Medulla oblongata (tissue), 1 donor: ENCODE results near the gene RAD21L1.

Experiments used
- DNase-seq: peaks from one replicate; pipeline ENCODE4 v3.0.0-alpha.2; 2015; ENCODE audit errors: extremely low spot score

The RAD21L1 gene

DNA sequence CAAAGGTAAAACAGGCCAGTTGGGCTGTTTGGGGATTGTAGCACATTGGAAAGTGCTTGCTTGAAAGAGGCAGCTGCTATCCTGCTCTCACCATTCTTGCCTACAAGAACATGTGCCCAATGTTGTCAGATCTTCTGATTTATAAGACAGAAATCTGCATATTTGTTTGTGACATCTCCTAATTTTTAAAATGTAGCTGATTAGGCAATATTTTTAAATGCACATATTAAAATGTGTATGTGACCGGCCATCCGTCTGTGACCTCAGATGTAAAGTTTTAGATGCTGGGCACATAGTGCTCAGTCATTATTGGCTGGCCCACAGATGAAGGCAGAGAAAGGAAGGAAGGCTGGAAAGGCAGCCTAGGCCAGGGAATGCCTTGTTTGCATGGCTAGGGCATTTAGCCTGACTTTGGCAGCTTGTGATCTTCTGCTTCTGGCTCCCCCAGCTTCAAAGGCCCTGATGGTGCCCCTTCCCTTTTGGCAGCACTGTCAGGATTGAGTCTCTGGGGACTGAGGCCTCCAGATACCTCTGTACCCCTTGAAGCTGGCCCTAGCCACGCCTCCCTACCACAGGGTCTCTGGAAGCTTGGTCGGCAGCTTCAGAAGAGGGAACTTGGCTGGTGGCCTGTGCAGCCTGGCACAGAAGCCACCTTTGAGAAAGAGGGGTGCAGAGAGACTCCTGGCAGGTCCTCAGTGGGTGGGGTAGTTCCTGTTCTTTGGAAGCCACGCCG is 46.7 kb downstream of the RAD21L1 start:
- peak; percentile 49 for DNase-seq

DNA sequence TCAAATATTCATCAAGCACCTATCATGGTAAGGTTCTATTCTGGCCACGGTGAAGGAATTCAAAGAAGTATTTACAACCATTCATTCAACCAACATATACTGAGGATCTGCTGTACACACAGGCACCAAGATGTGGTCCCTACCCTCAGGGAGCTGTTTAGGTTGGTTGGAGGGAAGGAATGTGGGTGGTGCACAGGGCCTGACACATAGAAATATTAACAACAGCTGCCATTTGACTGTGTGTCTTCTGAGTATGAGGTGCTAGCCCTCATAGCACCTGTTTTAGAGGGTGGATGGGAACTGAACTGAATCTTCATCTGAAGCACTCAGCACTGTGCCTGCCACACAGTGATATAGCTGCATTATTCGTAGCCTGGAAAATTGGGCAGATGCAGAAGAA is 47.5 kb downstream of the RAD21L1 start:
- no peak for DNase-seq

DNA sequence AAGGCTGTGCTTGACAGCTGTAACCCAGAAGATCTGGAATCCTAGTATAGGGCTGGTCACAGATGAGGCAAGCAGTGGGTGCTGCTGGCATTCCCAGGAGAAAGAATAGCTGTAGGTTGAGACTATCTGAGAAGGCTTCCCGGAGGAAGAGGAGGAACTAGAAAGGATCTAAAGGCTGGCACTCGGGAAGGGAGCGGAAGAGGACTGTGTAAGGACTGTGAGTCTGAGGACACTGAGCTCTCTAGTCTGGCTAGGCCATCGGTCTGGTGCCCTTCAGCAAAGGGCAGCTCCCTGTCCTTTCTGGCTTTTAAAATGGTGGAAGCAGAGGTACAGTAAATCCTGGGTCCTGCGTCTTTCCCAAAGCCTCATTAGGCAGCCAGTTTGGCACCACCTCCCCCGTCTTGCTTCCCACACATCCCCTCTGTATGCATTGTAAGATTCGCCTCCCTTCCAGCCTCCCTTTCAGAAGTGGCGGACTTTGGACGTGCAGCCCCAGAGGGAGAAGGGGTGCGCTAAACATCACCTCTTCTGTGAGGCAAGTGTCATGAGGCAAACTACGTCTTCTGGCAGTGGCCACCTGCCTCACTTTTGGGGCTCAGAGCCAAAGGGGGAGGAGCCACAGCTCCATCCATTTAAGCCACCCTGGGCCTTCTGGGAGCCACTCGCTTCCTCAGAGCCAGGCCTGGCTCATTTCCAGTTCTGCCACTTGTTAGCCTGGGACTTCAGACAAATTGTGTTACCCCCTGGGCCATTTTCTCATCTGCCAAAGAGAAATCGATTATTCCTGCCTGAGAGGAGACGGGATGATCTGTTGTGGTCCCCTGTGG is 48.9 kb downstream of the RAD21L1 start:
- peak; percentile 54 for DNase-seq

DNA sequence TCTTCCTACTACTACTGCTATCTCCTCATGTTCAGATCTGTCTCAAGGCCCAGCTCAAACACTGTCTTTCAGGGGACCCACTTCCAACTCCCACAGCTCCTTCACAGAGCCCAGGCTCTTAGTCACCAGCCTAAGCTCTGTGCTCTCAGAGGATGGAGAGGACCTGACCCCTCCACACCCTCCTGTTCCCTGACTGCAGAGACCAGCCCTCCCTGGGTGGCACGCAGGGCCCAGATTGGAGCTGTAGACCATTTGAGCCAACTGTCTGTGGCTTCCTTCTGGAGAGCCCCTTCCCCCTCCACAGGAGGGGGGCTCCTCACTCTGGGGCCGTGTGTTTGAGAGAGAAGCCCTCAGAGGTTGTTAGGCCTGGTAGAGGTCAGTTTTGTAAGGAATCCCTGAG is 50.1 kb downstream of the RAD21L1 start:
- no peak for DNase-seq

DNA sequence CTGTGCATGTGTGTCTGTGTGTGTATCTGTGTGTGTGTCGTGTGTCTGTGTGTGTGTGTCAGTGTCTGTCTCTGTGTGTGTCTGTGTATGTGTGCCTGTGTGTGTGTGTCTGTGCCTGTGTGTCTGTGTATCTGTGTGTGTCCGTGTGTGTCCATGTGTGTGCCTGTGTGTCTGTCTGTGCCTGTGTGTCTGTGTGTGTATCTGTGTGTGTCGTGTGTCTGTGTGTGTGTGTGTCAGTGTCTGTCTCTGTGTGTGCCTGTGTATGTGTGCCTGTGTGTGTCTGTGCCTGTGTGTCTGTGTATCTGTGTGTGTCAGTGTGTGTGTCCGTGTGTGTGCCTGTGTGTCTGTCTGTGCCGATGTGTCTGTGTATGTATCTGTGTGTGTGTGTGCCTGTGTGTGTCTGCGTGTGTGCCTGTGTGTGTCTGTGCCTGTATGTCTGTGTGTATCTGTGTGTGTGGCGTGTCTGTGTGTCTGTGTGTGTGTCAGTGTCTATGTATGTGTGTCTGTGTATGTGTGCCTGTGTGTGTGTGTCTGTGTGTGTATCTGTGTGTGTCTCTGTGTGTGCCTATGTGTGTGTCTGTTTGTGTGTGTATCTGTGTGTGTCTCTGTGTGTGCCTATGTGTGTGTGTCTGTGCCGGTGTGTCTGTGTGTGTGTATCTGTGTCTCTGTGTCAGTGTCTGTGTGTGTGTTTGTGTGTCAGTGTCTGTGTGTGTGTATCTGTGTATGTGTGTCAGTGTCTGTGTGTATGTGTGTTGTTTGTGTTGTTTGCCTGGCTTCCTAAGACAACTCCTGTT is 51.9 kb downstream of the RAD21L1 start:
- no peak for DNase-seq

DNA sequence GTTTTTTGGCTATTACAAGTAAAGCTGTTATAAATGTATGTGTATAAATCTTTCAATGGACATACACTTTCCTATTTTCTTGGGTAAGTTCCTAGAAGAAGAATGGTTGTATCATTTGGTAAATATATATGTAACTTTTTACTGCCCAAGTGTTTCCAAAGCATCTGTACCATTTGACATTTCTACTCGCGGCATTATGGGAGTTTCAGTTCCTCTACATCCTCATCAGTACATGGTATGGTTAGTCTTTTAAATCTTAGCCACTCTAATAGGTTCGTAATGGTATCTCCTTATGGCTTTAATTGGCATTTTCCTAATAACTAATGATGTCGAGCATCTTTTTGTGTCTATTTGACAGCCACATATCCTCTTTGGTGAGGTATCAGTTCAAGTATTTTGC is 53.1 kb downstream of the RAD21L1 start:
- no peak for DNase-seq

- no peak for DNase-seq
These were observed 54.6 kb downstream of the RAD21L1 start for GRCh38 chr20:1280195-1281102.

- DNase-seq, result peak; percentile 44
These were observed 55.6 kb downstream of the RAD21L1 start for GRCh38 chr20:1281279-1282057.

DNA sequence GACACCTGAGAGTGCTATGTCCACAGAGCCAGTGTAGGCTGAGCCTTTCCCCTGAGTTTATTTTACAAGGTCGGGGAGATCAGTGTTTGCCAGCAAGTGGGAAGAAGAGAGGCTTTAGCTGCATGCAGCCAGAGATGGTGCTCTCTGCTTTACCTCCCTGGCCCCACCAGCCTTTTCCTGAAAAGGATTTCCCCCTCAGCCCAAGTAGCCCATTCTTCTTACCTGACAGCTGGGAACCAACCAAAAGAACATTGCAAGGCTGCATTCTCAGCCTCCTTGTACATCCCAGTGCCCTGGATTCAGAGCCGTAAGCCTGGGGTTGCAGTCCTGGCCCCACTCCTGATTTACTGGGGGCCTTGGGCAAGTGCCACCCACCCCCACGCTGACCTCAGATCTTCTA is 57.1 kb downstream of the RAD21L1 start:
- DNase-seq, result no peak

- DNase-seq, result no peak
These were observed 58.0 kb downstream of the RAD21L1 start for GRCh38 chr20:1283522-1284510.

GRCh38 chr20:1286267-1287024 is 60.6 kb downstream of the RAD21L1 start:
- DNase-seq, result no peak

DNA sequence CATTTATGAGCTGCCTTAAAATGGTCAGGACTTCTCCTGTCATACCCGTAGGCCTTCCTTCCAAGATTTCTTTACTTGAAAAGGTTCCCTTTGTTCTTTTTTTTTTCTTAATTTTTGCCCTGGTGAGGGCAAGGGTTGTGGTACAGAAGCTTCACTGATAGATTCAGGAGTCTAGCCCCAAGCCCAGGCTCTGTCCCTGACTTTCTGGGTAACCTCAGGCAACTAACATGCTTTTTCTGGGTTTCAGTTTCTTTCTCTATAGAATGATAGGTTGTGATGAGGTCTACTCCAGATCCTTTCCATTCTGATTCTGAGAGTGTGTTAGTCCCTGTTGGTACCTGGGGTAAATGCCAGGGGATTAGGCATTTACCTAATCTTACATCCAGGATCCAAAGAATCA is 61.5 kb downstream of the RAD21L1 start:
- no peak for DNase-seq

DNA sequence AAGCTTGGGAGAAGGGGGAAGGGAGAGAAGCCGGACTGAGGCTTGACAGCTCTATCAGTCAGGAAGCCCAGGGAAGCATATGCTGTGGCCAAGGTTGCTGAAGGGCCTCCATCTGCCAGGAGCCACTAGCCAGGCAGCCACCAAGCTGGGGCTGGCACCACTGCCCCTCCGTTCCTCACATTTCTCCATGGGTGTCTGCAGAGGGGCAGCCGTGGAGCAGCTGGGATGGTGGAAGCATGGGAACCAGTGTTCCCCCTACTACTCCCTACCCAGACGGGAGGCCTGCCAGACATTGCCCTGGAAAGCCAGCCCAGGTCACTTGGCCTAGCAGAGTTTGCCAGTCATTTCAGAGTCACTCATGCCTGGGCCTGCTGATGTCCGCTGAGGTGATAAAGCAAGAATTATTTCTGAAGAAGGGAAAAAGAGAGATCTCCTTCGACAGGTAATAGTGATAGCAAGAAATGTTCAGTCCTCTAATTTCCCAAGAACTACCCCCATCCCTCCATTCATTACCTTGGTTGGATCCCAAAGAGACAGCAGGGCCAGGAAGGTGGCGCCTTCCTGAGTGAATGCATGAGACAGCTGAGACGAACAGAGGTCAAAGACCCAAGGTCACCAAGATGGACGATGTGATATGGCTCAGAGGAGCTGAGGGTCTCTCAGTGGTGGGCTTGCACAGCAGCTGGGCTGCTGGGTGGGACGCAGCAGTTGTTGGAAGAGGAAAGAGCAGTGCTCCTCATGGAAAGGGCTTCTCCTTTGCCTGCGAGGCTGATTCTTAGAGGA is 62.1 kb downstream of the RAD21L1 start:
- no peak for DNase-seq

- no peak for DNase-seq
These were observed 65.4 kb downstream of the RAD21L1 start for GRCh38 chr20:1291191-1291741.

GRCh38 chr20:1292620-1293019 is 66.8 kb downstream of the RAD21L1 start:
- no peak for DNase-seq

- DNase-seq, result no peak
These were observed 68.0 kb downstream of the RAD21L1 start for GRCh38 chr20:1293641-1294379.

- no peak for DNase-seq
These were observed 68.7 kb downstream of the RAD21L1 start for GRCh38 chr20:1294497-1294896.
